Motor neuron (in vitro differentiated cells): Measurements from ENCODE around the gene LMAN1. TPM values are rescaled to one million over a fixed set of nuclear protein-coding genes. Genes with fewer than 3 reads are reported as not detected.

Source experiments
- ATAC-seq, 8 experiments: fragments of 200-7000 bp; cut with Tn5 transposase; replicated peaks in 6 of 8; 2 replicates each; pipeline ENCODE4 v1.8.0; 2021; ENCODE audit warnings: mild to moderate bottlenecking in 8 of 8, moderate library complexity in 8 of 8
- H3K27ac ChIP-seq, 2 donors: fragments of 250-450 bp; sonication (Bioruptor Pico); 2 replicates each; pipeline ENCODE4 v1.9.0; 2021; ENCODE audit warnings: antibody characterized with exemption in 2 of 2, mild to moderate bottlenecking in 2 of 2, moderate library complexity in 1 of 2
- H3K4me1 ChIP-seq, 2 donors: fragments of 250-450 bp; sonication (Bioruptor Pico); replicated peaks in 1 of 2; 2 replicates each; pipeline ENCODE4 v1.6.1; 2021; ENCODE audit warnings: antibody characterized with exemption in 2 of 2, mild to moderate bottlenecking in 2 of 2, moderate library complexity in 1 of 2
- H3K4me3 ChIP-seq, 5 donors: fragments of 250-450 bp; sonication (Bioruptor Pico); 2 replicates each; pipeline ENCODE4 v1.9.0; 2021; ENCODE audit warnings: antibody characterized with exemption in 5 of 5, mild to moderate bottlenecking in 5 of 5, moderate library complexity in 4 of 5
- WGBS, 10 experiments: fragments of 450-650 bp; shearing (Covaris generic); methylation state at CpG; one replicate each; pipeline ENCODE4 v1.0.0; 2022; 5-methylcytosine and 5-hydroxymethylcytosine counted together
- in situ Hi-C, 9 experiments: fragments of 400-800 bp; cut with MboI; loops; one replicate each; pipeline ENCODE4 v1.15.0; 2021; ENCODE audit warnings: low sequenced_read_pairs in 9 of 9, low pct_unique_long_range_greater_than_20kb in 2 of 9; ENCODE audit not compliant: unreplicated experiment in 9 of 9
- total RNA-seq, 8 experiments: library from RNA; unstranded; fragments of 300-600 nt; gene quantifications; 2 replicates each; pipeline versions ENCODE4 v1.2.3 to v1.2.4, GENCODE V29; 2022

LMAN1 gene
- total RNA-seq, 8 experiments from 2014 or later, result 46.4 to 154 (median 86.4) TPM

- 0 to 100% (median 87%) methylated on average over 1 to 2 of the region's 2 CpGs; no CpG with 5 or more reads in 2 of the 10 experiments for WGBS, 10 experiments
- peaks cover 10 to 16% of the 10 kb centered on the region in 2 donors for H3K4me1 ChIP-seq
- no peak overlapping the region for H3K27ac ChIP-seq
- in situ Hi-C loops, result no loop called here
- H3K4me3 ChIP-seq, result no peak overlapping the region
- ATAC-seq, result peak in 3 of 8 experiments; percentile 7 to 61 (median 16)
Observed at GRCh38 chr18:59354731-59355130, 4.3 kb downstream of the LMAN1 start.

GRCh38 chr18:59353079-59353680 is 5.9 kb downstream of the LMAN1 start:
- WGBS, 10 experiments, result 63 to 100% (median 92%) methylated on average over 2 to 4 of the region's 4 CpGs
- Histone ChIP-seq H3K4me1 (peaks cover 10 to 16% of the 10 kb centered on the region in 2 donors), H3K27ac (no peak overlapping the region), H3K4me3 (no peak overlapping the region)
- peak in 1 of 8 experiments; percentile 27 for ATAC-seq
- in situ Hi-C loops, result no loop called here

GRCh38 chr18:59352250-59352855 is 6.7 kb downstream of the LMAN1 start:
- ATAC-seq, result no peak
- no peak overlapping the region for H3K4me3 ChIP-seq
- H3K4me1 ChIP-seq, result peaks cover 6 to 9% of the 10 kb centered on the region in 2 donors
- 81 to 100% (median 100%) methylated on average over 1 to 3 of the region's 3 CpGs; no CpG with 5 or more reads in 2 of the 10 experiments for WGBS, 10 experiments
- H3K27ac ChIP-seq, result no peak overlapping the region
- in situ Hi-C loops, result no loop called here

- ATAC-seq, result no peak
- WGBS, 10 experiments, result 91 to 100% (median 100%) methylated on average over 1 to 4 of the region's 4 CpGs; no CpG with 5 or more reads in 1 of the 10 experiments
- Histone ChIP-seq H3K4me1 (no peaks in the 10 kb centered on the region), H3K4me3 (no peak overlapping the region), H3K27ac (no peak overlapping the region)
- in situ Hi-C loops, result no loop called here
Observed at GRCh38 chr18:59345556-59345955, 13.5 kb downstream of the LMAN1 start.

GRCh38 chr18:59344996-59345395 is 14.1 kb downstream of the LMAN1 start:
- 0 to 100% (median 44%) methylated on average over 1 of the region's 1 CpG; no CpG with 5 or more reads in 5 of the 10 experiments for WGBS, 10 experiments
- no peak overlapping the region for H3K4me3 ChIP-seq
- ATAC-seq, result no peak
- H3K27ac ChIP-seq, result no peak overlapping the region
- in situ Hi-C loops, result no loop called here
- no peaks in the 10 kb centered on the region for H3K4me1 ChIP-seq

GRCh38 chr18:59343926-59344325 is 15.1 kb downstream of the LMAN1 start:
- Histone ChIP-seq H3K4me1 (no peaks in the 10 kb centered on the region), H3K4me3 (no peak overlapping the region), H3K27ac (no peak overlapping the region)
- in situ Hi-C loops, result no loop called here
- WGBS, 10 experiments, result 23 to 100% (median 95%) methylated on average over 1 to 2 of the region's 2 CpGs; no CpG with 5 or more reads in 1 of the 10 experiments
- ATAC-seq, result peak in 1 of 8 experiments; percentile 75

GRCh38 chr18:59340817-59341216 is 18.2 kb downstream of the LMAN1 start:
- in situ Hi-C loops, result no loop called here
- Histone ChIP-seq H3K4me1 (no peaks in the 10 kb centered on the region), H3K4me3 (no peak overlapping the region), H3K27ac (no peak overlapping the region)
- no peak for ATAC-seq

- Histone ChIP-seq H3K4me1 (no peaks in the 10 kb centered on the region), H3K4me3 (no peak overlapping the region), H3K27ac (no peak overlapping the region)
- ATAC-seq, result no peak
- in situ Hi-C loops, result no loop called here
- 92 to 100% (median 97%) methylated on average over 2 of the region's 2 CpGs for WGBS, 10 experiments
Observed at GRCh38 chr18:59340312-59340711, 18.8 kb downstream of the LMAN1 start.

GRCh38 chr18:59332986-59333385 is 26.1 kb downstream of the LMAN1 start:
- Histone ChIP-seq H3K4me1 (no peaks in the 10 kb centered on the region), H3K27ac (no peak overlapping the region), H3K4me3 (no peak overlapping the region)
- WGBS, 10 experiments, result 79 to 100% (median 100%) methylated on average over 1 to 3 of the region's 3 CpGs; no CpG with 5 or more reads in 1 of the 10 experiments
- ATAC-seq, result no peak
- in situ Hi-C loops, result no loop called here

GRCh38 chr18:59328683-59329082 is 30.4 kb downstream of the LMAN1 start:
- in situ Hi-C loops, result no loop called here
- WGBS, 10 experiments, result 43 to 100% (median 100%) methylated on average over 1 to 2 of the region's 2 CpGs
- H3K4me1 ChIP-seq, result peaks cover 2% of the 10 kb centered on the region in 2 donors
- ATAC-seq, result no peak
- no peak overlapping the region for H3K4me3 ChIP-seq
- H3K27ac ChIP-seq, result no peak overlapping the region

- no peak for ATAC-seq
- in situ Hi-C loops, result no loop called here
- H3K27ac ChIP-seq, result no peak overlapping the region
- H3K4me3 ChIP-seq, result no peak overlapping the region
- WGBS, 10 experiments, result 80 to 100% (median 92%) methylated on average over 1 of the region's 1 CpG; no CpG with 5 or more reads in 5 of the 10 experiments
- H3K4me1 ChIP-seq, result peaks cover 2% of the 10 kb centered on the region in 2 donors
Observed at GRCh38 chr18:59325965-59326364, 33.1 kb downstream of the LMAN1 start.

GRCh38 chr18:59324623-59324971 is 34.5 kb downstream of the LMAN1 start:
- in situ Hi-C loops, result no loop called here

GRCh38 chr18:59323931-59324622 is 35.0 kb downstream of the LMAN1 start:
- 61 to 100% (median 82%) methylated on average over 1 to 6 of the region's 7 CpGs; no CpG with 5 or more reads in 3 of the 10 experiments for WGBS, 10 experiments
- Histone ChIP-seq H3K27ac (no peak overlapping the region), H3K4me1 (peaks cover 2% of the 10 kb centered on the region in 2 donors)

More at GRCh38 chr18:59324623-59324971, 34.5 kb downstream of the LMAN1 start:
- 85 to 100% (median 100%) methylated on average over 1 to 3 of the region's 4 CpGs; no CpG with 5 or more reads in 4 of the 10 experiments for WGBS, 10 experiments
- Histone ChIP-seq H3K4me1 (peaks cover 2% of the 10 kb centered on the region in 2 donors), H3K4me3 (no peak overlapping the region), H3K27ac (no peak overlapping the region)
- no peak for ATAC-seq

More at GRCh38 chr18:59323931-59324622, 35.0 kb downstream of the LMAN1 start:
- in situ Hi-C loops, result no loop called here
- H3K4me3 ChIP-seq, result no peak overlapping the region
- ATAC-seq, result peak in 5 of 8 experiments; percentile 65 to 87 (median 70)
